NCI-H1092 treated with DMSO at 0.1 percent for 48 hours (cell line): ENCODE results near the gene SPINDOC.
"Not testable (repeated sequence)": the region's sequence is repeated elsewhere in the genome, so short reads cannot be mapped to it uniquely, and the experiment has no call there.

Experiments
- DNase-seq: peaks from one replicate; lab custom pipeline; 2025; lab: John Stamatoyannopoulos, UW

The SPINDOC gene, protein sequence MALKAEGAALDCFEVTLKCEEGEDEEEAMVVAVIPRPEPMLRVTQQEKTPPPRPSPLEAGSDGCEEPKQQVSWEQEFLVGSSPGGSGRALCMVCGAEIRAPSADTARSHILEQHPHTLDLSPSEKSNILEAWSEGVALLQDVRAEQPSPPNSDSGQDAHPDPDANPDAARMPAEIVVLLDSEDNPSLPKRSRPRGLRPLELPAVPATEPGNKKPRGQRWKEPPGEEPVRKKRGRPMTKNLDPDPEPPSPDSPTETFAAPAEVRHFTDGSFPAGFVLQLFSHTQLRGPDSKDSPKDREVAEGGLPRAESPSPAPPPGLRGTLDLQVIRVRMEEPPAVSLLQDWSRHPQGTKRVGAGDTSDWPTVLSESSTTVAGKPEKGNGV

DNA sequence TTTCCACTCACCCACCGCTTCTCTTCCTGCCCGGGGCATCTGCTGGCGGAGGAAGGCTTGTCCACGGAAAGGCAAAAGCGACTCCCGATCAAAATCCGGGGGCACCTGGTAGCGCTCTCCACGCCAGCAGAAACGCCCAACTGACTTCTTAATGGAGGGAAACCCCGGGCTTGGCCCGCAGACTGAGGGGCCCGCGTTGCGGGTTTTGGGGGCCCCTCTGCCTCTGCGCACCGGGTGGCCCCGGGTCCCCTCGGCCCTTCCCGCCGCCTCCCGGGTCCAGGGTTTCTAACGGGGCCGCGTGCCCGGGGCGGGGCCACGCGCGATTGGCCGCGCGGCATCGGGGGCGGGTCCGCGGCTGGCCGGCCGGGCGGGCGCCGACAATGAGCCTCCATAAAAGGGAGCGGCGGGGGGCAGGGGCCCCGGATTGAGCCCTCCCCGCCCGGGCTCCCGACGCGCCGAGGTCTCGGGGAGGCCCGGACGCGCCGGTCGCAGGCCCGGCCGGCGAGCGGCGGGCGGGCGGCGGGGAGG lies at the start of gene SPINDOC:
Gene SPINDOC (plus strand): TSS at position 422 of the 528 bp plus-strand sequence. CDS start 231 bp downstream, outside the sequence.
- peak; percentile 82 for DNase-seq

DNA sequence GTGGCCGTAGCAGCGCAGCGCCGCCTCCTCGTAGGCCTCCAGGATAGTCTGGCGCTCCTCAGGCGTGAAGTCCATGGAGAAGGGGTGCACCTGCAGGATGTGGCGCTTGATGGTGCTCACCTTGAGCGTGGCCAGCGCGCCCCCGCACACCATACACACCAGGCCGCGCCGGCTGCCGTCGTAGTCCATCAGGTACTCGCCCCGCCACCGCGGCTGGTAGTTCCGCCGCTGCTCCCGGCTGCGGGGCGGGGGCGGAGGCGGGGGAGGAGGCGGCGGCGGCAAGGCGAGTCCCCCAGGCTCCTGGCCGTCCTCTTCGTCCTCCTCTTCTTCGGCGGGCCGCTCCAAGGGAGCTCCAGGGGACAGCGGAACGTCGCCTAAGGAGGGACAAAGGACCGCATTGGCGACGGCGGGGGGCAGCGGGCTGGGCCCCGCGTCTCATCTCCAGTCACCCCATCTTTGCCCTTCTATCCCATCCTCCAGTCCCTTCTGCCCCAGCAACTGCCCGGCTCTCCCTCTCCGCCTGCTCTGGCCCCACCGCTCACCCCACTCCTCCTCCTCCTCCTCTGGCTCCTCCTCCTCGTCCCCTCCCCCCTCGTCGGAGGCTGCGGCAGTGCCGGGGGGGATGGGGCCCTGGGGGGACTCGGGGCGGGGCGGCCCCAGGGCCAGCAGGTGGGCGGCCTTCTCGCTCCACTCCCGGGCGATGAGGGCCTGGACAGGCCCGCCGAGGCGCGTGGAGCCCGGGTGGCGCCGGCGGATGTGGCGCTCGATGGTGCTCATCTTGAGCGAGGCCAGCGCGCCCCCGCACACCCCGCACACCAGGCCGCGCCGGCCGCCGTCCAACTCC lies 49.5 kb upstream of the SPINDOC start:
- no peak for DNase-seq

DNA sequence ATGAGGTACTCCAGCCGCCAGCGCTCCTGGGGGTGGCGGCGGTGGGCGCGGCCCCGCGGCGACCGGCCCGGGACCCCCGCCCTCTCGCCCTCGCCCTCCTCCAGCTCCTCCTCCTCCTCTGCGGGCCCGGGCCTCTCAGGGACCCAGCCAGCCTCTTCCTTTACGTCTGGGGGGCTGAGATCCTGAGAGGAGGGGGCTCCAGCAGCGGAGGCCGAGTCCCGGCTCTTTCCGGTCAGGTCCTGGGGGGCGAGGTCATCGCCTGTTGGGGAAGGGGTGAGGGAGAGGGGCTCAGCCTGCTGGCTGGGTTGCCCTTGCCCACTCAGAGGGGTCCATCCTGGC lies 48.9 kb upstream of the SPINDOC start:
- DNase-seq, result no peak

DNA sequence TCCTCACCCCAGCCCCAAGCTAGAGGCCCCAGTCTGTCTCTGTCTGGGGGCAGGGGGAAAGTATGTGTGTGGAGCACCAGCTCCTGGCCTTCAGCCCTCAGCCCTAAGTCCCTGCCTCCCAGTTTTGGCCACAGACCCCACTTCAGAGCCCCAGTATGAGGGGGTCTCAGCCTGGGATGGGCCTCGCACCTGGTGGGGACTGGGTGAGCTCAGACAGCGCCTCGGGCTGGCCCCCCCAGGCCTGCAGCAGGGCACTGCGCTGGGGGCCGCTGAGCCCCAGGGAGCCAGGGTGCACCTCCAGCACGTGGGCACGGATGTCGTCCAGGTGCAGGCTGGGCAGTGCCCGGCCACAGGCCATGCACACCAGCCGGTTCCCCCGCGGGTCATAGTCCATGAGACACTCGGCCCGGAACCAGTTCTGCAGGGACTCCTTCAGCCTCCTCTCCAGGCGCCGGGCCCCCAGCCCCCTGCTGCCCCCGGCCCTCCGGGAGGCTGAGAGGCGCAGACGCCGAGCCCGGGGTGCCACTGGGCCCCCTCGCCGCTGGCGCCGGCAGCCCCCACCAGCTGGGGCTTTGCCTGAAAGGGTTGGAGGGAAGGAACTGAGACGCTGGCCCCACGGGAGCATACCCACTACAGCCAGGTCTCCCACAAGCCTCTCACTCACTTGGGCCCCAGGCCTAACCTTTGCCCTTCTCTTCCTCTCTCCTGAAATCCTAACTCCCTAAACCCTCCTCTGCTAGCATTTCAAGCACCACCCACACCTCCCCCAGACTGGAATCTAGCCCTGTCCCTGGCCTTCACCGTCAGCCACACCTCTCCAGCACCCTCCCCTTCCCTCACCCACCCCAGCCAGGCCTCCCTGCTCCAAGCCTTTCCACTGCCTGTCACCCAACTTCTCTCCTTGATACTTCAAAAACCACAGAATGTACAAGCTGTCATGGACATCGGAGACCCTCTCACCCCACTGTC lies 48.3 kb upstream of the SPINDOC start:
- no peak for DNase-seq

DNA sequence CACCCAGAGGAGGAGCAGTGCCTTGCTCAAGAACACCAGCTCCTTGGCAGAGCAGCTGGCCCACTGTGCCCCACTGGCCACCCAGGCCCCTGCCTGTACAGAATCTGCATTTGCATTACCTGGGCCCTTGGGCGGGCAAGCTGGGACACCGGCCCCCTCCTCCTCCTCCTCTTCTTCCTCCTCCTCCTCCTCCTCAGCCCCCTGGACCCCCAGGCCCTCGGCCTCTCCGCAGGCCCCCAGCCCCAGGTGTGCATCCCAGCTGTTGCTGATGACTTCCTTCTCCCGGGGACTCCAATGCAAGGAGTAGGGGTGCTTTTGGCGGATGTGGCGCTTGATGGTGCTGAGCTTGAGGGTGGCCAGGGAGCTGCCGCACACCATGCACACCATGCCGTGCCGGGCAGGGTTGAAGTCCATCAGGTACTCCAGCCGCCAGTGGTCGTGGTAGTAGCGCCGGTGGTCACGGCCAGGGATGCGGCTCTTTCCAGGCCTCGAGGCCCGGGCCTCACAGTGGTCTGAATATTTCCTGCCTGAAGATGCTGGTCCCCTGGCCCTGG lies 47.5 kb upstream of the SPINDOC start:
- DNase-seq, result no peak

DNA sequence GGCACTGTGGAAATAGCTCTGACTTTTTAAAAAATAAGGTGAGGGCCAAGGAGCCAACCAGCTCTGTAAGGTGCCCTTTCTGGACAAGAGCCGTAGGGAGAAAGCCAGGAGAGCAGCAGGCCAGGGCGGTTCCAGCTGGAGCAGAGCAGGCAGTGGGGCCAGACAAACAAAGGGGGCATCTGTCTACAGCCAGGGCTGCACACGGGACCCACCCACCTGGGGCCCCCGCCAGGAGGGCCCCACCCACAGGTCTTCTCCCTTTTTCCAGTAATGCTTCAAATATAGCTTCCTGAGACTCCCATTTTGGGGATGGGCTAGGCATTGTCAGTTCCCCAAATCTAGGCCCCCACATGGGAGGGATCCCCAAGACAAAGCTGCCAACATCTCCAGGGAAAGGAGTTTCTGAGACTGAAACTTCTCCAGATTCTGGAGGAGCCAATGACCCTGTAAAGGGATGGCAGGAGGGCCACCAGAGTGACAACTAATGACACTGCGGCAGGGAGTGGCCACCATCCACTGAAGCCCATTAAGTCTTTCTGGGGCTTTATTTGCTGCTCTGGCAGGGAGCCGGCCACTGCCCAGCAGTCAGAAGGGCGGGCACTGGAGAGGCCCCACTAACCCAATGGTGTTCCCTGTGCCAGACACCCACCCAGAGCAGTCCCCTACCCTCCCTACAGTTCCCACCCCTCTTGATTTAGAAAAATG lies 46.6 kb upstream of the SPINDOC start:
- DNase-seq, result no peak

DNA sequence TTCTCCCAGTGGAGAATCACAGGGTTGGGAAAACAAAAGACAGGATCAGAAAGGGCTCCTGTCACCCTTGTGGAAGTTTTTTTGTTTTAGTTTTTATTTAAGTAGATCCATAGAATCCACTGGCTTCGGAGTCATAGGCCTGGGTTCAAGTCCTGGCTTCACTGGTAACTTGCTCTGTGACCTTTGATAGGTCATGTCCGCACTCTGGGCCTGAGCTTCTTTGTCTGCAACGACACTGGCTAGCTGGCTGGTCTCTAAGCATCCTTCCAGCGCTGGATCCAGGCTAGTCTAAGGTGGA lies 46.0 kb upstream of the SPINDOC start:
- no peak for DNase-seq

DNA sequence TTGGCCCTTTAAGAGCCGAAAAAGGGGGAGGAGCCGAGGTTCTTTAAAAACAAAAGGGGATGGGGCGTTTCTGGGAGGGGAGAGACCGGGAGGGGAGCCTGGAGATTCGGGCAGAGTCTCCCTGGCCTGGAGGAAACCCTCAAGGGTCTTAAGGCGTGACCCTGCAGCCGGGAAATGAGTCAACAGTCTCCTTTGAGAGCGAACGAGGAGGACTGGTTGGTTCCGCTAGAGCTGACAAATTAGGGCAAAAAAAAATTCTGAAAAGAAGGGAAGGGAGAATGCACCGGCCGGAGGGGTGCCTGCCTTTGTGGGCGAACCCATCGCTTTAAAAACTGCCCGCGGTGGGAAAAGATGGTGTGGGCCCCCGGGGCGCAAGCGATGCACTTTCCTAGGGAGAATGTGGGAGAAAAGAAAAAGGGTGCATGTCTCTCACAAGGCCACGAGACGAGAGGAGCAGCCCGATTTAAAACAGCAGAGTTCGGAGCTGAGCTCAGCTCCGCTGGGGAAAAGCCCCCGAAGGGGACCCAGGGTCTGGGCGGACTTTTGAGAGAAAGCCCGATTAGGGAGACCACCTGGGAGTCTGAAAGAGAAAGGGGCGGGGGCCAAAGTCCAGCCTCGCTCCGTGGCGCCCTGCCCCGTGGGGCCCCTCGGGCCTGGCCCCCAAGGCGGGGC lies 45.6 kb upstream of the SPINDOC start:
- DNase-seq, result peak; percentile 64

DNA sequence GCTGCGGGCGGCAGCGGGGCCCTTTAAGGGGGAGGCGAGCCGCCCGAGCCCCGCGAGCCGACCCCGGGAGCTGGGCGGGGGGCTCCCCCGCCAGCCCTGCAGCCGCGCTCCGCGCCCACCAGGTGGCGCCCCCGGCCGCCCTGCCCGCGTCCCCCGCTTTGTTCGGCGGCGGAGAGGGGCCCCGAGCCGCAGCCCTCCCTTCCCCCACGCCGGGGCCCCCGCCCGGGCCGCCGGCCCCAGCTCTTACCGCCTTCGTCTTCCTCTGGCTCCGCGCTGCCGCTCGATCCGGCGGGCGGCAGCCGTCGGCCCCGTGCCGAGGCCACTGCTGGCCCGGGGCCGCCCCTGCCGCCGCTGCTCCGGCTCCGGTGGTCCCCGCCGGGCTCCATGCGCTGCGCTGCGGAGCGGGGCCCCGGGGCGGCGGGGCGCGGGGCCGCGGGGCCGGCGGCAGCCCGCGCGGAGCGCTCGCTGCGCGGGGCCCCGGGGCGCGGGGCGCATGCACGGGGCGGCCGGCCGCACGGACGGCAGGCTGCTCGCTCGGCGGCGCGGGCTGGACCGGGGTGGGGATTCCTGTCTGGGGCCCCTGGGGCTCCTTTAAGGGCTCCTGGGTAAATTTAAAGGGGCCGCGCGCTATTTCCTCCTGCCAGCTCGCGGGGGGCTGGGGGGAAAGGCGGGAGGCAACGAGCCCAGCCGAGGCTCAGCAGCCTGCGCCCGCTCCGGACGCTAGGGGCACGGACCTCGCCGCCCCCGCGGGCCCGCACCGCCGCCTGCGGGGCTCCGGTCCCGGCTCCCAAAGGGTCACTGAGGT lies 44.8 kb upstream of the SPINDOC start, which contains the start of gene ZFTA:
Gene ZFTA (minus strand): TSS at position 539 of the 805 bp plus-strand sequence. CDS start 153 bp downstream, at position 386.
- DNase-seq, result peak; percentile 61

DNA sequence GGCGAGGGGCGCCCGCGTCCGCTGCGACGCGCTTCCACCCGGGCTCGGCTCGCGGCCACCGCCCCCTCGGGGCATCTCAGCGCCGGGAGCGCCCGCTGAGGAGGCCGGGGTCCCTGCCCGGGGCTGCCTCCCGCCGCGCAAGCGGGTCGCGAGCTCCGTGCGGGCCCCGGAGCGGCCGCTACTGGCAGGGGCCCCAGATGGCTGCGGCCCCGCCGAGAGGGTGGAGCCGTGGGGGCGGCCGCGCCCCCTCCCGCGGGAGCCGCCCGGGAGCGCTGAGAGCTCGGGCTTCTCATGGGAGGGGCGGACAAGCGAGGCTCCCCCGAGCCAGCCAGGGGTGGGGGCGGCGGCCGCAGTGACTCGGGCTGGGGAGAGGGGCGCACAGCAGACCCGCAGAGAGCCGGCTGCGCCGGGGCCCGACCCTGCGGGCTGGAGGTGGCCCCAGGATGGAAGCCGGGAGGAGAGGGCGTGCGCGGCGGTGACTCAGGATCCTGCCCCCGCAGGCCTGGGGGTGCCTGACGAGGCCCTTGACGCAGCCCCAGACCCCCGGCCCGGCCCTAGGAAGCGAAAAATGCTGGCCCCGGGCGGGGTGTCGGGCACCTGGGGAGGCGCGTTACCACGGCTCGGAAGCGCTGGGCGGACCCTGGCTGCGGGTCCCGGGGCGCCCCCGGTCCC lies 44.1 kb upstream of the SPINDOC start:
- no peak for DNase-seq

DNA sequence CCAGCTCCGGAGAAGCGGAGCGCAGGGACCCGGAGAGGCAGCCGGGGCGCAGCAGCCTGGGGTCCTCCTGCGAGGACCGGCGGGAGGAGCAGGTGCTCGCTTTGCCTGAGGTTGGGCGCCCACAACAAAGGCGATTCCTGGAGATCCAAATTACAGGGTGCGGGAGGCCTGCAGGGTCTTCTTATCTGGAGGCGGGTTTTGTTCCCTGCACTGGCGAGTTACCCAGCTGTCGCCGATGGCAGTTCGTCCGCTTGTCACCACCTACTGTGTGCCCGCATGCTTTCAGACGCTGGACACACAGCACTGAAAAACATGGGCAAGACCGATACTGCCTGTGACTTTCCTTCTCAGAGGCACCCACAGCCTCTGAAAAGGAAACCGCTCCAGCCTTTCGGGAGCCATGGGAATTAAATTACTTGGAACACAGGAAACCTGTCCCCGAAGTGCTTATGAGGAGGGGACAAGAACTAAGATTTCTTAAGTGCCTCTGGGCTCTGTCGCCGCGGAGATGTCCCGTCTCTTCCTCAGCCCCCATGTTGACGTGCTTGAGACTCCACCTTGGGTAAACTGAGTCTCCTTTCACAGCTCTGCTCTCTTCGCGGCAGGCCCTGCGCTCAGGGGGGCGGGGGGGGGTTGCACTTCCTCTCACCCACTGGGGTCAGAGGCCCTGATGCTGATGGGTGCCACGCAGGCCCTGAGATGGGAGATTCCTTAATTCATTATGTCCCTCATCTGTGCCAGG lies 43.4 kb upstream of the SPINDOC start:
- peak; percentile 41 for DNase-seq

DNA sequence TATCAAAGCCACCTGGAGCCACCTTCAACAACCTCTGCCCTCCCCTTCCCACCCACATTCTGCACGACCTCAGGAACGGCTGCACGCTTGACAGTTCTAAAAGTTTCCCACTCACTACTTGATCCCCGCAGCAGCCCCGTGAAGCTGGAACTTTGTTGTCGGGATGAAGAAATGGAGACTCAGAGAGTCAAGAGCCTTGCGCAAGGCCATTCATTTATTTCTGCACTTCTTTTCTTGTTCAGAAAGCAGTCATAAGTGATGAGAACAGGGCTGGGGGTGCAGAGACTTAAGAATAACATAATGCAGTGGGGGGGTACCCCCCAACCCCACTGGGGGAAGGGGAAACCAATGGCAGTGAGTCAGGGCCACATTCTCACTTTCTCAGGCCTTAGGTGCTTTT lies 42.5 kb upstream of the SPINDOC start:
- no peak for DNase-seq

DNA sequence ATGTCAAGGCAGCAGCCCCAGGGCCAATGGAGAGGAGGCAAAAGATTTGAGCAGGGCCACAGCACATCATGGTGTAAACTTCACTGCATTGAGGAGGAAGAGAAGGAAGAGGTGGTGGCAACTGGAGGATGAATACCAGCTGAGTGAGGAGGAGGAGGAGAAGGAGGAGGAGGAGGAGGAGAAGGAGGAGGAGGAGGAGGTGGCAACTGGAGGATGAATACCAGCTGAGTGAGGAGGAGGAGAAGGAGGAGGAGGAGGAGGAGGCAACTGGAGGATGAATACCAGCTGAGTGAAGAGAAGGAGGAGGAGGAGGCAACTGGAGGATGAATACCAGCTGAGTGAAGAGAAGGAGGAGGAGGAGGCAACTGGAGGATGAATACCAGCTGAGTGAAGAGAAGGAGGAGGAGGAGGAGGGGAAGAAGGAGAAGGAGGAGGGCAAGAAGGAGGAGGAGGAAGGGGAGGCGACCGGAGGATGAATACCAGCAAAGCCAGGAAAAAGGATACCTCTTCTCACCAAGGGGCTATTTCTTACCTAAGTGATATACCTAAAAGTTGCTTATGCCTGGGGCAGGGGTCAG lies 41.4 kb upstream of the SPINDOC start:
- not testable (repeated sequence) for DNase-seq

DNA sequence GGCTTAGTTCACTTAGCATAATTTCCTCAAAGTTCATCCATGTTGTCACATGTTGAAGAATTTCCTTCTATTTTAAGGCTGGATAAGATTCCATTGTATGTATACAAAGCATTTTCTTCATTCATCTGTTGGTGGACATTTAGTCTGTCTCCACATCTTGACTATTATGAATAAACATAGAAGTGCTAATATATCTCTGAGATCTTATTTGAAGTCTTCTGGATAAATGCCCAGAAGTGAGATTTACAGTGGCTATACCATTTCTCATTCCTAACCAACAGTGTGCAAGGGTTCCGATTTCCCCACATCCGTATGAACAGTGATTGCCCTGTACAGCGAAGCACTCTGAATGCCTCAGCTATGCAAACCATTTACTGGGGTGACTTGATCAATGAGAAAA lies 38.1 kb upstream of the SPINDOC start:
- no peak for DNase-seq

DNA sequence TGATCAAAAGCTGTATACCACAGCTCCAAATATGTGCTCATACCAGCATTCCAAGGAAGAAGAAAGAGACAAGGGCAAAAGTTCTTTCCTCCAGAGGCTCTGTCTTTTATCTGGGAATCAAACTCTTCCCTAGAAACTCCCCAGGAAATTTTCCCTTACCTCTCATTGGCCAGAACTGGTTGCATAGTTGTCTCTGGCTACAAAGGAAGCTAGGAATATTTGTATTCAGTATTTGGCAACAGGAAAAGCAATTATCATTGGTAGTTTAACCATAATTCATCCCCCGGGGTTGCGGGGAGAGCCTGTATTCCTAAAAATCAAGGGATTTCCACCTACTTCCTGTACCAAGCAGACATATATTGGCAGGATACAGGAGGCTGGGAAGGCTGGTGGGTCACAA lies 34.2 kb upstream of the SPINDOC start:
- no peak for DNase-seq

DNA sequence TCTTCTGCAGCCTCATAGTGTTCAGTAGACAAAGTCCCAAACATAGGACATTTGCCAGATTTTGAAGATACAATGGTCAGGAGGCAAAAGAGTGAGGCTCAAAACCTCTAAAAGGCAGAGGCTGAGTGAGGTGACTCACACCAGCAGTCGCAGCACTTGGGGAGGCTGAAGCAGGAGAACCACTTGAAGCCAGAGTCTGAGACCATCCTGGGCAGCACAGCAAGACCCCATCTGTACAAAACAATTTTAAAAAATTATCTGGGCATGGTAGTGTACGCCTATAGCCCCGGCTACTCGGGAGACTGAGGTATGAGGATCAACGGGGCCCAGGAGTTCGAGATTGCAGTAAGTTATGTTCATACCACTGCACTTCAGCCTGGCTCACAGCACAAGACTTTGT lies 30.5 kb upstream of the SPINDOC start:
- DNase-seq, result no peak

DNA sequence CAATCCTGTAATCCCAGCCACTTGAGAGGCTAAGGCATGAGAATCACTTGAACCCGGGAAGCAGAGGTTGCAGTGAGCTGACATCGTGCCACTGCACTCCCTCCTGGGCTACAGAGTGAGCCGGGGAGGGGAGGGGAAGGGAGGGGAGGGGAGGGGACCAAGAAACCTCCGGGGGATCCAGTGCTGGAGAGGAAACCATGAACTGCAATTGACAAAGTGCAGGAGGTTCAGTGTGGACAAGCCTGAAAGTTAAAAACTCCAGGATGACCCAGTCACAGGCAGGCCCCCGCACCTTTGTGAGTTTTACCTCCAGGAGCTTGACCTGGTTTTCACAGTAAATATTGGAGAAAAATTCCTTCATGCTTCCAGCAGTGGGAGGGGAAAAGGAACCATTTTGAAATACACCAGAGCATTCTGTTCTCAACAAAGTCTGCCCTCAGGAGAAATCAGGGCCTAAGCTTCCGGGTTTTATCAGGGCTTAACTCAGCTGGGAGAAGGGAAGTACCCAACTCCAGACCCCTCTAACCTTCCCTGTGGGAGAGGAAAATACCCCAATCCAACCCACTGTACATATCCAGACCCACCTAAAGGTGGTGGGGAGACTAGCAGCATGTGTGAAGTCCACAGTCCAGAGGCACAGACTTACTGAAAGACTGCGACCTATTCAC lies 29.2 kb upstream of the SPINDOC start:
- DNase-seq, result no peak
